H1 (cell line): ENCODE data around the gene GTSF1L. TPM values are rescaled to one million over a fixed set of nuclear protein-coding genes. Genes with fewer than 3 reads are reported as not detected.

Experiments
- CBX8 ChIP-seq: fragments of 300-800, 300-1000 bp; sonication (generic); IDR thresholded peaks from 2 replicates; pipeline ENCODE4 v1.7.1; 2016; ENCODE audit warnings: low read depth, low read length, borderline replicate concordance
- CEBPB ChIP-seq: IDR thresholded peaks from 2 replicates; pipeline ENCODE4 v1.6.1; 2012; ENCODE audit warnings: low read depth, low read length
- CREB1 ChIP-seq: IDR thresholded peaks from 2 replicates; pipeline ENCODE4 v1.6.1; 2012; ENCODE audit warnings: inconsistent platforms
- EP300 ChIP-seq, 2 experiments: IDR thresholded peaks; 1 replicate in 1 of 2; 2 replicates in 1 of 2; pipeline ENCODE4 v1.6.1; 2011 to 2012; ENCODE audit warnings: low read depth in 2 of 2, low read length in 2 of 2, mild to moderate bottlenecking in 2 of 2, borderline replicate concordance in 1 of 2, inconsistent platforms in 1 of 2, moderate library complexity in 1 of 2
- KDM5A ChIP-seq: fragments of 200-600 bp; IDR thresholded peaks from 2 replicates; pipeline ENCODE4 v1.7.1; 2012; ENCODE audit warnings: mild to moderate bottlenecking, low read length, inconsistent platforms, mixed read lengths
- SUZ12 ChIP-seq: fragments of 200-600 bp; sonication (generic); IDR thresholded peaks from 2 replicates; pipeline ENCODE4 v1.6.1; 2012; ENCODE audit warnings: mild to moderate bottlenecking, inconsistent platforms, low read length, moderate library complexity, mixed read lengths
- ZNF274 ChIP-seq: IDR thresholded peaks from 2 replicates; pipeline ENCODE4 v1.7.0; 2012; ENCODE audit warnings: low read length, borderline replicate concordance; ENCODE audit errors: extremely low read depth
- polyA plus RNA-seq, 7 experiments: library from polyadenylated mRNA; depleted of rRNA in 3 of 7; stranded (reverse) in 5 of 7; unstranded in 2 of 7; fragments of >200 nt in 5 of 7; fragments of 200-250 nt in 2 of 7; gene quantifications; 1 replicate in 5 of 7; 2 replicates in 1 of 7; 4 replicates in 1 of 7; pipeline versions ENCODE4 v1.2.1 to v1.2.3, GENCODE V29; 2011 to 2013; ENCODE audit warnings: missing spikeins in 2 of 7, mixed read lengths in 2 of 7
- total RNA-seq: library from RNA; stranded (reverse); fragmentation: NEBNext Ultra II Directional; extraction: Animal tissue kit (Norgen Biotek cat#: 25700); gene quantifications from 2 replicates; pipeline ENCODE4 v1.2.1, GENCODE V29; 2021
- TF ChIP-seq, protein P1 (sequence below): IDR thresholded peaks from 2 replicates; pipeline ENCODE4 v1.6.1; 2011; ENCODE audit warnings: low read length, improper control_type of control experiment

The GTSF1L gene
- total and polyA plus RNA-seq, 2 of the 8 experiments (the other 6 are each of a cell fraction or from before 2014, with no cell fraction given) = not detected

- TF ChIP-seq, protein P1, sequence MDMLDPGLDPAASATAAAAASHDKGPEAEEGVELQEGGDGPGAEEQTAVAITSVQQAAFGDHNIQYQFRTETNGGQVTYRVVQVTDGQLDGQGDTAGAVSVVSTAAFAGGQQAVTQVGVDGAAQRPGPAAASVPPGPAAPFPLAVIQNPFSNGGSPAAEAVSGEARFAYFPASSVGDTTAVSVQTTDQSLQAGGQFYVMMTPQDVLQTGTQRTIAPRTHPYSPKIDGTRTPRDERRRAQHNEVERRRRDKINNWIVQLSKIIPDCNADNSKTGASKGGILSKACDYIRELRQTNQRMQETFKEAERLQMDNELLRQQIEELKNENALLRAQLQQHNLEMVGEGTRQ = no peak
- no peak for TF ChIP-seq SUZ12
- TF ChIP-seq ZNF274 = no peak
- TF ChIP-seq CREB1 = no peak
- no peak for TF ChIP-seq CEBPB
- TF ChIP-seq CBX8 = no peak
- no peak for TF ChIP-seq KDM5A
- no peak for TF ChIP-seq EP300 (IDR thresholded peaks at IDR 0.05; ENCODE audit: borderline replicate concordance in 1 of 2, low read depth in 2 of 2, low read length in 2 of 2)
Observed at GRCh38 chr20:43726333-43726732, 469 bp downstream of the GTSF1L start (continued).
